GF-D8 (cell line): Measurements from ENCODE around the gene TCF7.

ENCODE experiments used
- DNase-seq: peaks from one replicate; lab custom pipeline; 2025; lab: John Stamatoyannopoulos, UW

Gene TCF7

GRCh38 chr5:134113363-134113889, 1.1 kb upstream of the TCF7 start:
- no peak for DNase-seq

GRCh38 chr5:134114886-134115805, 665 bp downstream of the TCF7 start:
- no peak for DNase-seq

DNA sequence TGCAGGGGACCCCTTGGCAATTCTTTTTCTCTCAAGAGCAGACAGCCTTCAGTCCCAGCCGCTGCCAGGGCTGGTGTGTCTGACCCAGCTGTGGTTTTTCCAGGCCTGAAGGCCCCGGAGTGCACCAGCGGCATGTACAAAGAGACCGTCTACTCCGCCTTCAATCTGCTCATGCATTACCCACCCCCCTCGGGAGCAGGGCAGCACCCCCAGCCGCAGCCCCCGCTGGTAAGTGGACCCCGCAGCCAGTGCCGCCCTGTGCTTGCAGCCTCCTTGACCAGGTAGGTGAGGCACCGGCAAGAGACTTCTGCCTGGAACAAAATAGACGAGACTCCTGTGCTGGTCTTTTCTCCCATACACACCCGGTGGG, 1.3 kb downstream of the TCF7 start:
- no peak for DNase-seq

DNA sequence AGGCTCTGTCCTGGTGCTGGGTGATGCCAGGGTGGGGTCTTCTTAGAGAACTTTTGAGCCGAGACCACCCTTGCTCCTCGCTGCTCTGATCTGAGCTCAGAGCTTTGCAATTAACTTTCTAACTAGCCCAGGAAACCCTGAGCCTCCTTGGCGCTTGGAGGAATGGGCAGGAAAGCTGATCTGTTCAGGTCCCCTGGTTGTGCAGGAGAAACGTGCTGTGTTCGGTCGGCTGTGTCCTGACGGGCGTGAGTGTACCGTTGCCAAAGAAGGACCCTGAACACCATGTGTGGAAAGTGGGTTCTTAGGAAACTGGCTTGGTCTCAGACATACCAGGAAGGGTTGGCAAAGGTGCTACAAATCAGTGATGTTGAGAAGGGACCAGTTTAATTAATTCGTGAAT, 1.8 kb downstream of the TCF7 start:
- DNase-seq: no peak

- DNase-seq: no peak
These were observed 2.6 kb downstream of the TCF7 start for GRCh38 chr5:134116789-134117761.

DNA sequence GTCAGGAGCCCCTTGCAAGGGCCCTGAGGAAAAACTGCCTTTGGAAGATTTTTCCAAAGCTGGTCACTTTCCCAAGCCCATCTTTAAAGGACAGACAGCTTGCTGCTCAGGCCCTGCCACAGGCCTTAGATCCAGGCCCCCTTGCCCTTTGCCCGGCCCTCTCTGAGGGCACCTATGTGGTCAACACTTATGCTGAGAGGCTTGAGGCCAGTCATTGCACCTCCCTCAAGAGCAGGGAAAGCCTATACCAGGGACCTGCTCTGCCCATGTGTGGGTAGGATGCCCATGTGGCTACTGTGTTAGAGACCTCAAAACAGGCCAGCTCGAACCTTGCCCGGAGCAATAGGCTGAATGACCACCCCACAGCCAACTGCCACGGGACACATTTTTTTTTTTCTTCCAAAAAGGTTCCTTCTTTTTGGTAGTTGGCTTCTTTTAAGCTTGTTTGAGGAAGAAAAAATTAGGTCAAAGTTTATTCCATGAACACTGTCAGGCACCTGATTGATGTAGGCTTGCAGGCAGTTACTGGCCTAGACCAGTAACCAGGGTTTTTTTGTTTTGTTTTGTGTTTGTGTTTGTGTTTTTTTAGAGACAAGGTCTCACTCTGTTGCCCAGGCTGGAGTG, 3.8 kb downstream of the TCF7 start:
- no peak for DNase-seq

GRCh38 chr5:134119720-134120119, 5.2 kb downstream of the TCF7 start:
- no peak for DNase-seq

- no peak for DNase-seq
These were observed 6.1 kb downstream of the TCF7 start for GRCh38 chr5:134120386-134121138.

- DNase-seq: no peak
These were observed 8.0 kb downstream of the TCF7 start for GRCh38 chr5:134122530-134122929.

DNA sequence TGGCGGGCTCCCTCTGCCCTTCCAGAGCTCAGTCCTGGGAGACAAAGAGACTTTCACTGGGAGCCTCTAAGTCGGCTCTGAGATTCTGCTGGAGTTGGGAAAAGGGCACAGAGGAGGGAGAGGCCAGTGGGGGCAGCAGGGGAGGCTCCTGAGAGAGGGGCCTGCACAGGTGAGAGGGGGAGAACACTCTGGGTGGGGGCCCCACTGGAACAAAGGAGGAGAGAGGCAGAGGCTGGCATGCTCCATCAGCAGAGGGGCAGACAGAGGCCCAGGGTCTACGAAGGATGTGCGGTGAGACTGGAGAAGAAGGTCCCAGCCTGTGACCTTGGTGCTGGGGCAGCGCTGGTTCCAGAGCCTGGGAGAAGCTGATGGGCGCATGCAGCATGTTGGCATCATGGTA, 8.9 kb downstream of the TCF7 start:
- DNase-seq: no peak

- DNase-seq: no peak
These were observed 10.0 kb downstream of the TCF7 start for GRCh38 chr5:134124289-134125038.

DNA sequence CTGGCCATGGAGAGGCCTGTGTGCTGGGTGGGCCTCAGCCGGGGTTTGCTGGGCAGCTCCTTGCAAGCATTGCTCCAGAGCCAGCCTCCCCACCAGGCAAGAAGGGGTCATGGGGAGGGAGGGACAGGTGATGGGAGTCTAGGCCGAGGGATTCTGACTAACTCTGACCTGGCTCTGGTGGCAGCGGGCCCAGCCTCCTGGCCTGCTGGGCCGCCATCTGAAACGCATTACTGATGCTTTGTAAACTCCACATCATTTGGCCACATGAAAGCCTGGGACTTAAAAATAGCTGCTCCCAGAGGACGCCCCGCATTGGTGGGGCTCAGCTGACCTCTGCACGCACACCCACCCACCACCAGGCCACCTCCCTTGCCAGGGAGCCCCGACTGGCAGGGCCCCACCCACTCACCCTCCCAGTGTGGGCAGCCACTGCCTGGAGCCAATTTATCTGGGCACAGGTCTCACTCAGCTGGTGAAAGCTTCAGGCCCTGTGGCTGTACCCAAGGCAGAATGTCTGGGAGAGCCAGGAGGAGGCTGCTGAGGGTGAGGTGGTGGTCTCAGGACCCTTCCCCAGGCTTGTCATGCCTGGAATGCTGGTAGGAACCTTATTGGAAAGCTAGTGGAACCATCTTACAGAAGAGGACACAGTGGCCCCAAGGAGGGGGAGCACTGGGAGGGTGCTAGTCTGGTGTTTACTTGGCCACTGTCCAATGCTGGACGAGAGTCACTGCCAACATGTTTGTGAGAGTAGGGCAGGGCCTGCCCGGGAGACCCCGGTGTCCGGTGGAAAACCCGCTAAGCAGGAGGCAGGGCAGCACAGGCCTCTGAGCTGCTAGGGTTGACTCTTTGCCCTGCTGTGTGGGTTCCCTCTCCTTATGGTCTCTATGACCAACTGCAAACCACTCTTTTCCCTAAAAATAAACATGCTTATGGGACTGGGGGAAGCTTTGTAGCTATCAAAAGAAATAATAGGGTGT, 10.8 kb downstream of the TCF7 start:
- DNase-seq: no peak

DNA sequence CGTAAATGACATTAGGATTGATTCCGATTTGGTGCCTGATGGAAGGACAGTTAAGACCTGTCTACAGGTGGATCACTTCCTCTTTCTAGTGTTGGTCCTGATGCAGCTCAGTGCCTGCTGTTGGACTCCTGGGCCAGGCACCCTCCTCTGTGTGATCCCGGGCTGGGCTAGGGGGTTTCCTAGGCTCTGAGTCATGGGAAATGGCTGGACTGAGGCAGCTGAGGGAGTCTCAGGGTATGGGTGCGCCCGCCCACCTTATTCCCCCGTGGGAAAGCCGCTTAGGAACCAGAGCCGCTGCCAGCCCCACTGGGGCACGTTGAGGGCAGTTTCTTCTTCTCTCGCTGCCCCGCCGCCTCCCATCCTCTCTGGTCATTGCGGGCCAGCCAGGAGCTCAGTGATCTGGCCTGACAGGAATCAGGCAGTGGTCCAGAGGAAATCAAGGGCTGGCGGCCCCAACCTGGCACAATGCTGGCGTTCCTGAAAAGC, 12.9 kb downstream of the TCF7 start:
- no peak for DNase-seq

DNA sequence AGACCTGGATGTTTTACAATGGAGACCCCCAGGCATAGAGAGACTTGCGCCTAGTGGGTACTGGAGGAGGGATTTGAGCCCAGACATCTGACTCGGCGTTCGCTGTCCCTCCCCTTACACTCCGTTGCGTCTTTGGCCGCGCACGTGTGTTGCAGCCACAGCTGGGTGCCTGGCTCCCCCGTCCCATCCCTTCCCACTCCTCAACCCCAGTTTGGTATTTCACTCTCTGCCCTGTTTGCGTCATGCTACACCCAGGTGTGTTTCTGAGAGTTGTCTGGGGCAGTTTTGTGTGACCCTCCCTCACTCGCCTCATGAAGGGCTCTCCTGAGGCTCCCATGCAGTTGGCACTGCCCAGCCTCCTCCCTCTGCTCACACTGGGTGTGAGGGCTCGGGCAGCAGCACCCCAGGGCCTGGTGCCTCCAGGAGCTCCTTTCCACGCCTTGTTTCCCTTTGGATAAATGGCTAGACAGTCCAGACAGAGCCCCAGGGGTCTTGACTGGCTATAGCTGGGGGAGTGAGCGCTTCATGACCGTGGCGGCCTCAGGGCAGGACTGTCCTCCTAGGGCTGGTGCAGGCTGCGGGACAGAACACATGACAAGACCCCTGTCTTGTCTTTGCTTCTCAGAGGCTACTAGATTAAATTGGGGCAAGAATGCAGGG, 13.6 kb downstream of the TCF7 start:
- DNase-seq: no peak

- no peak for DNase-seq
These were observed 14.1 kb downstream of the TCF7 start for GRCh38 chr5:134128648-134128995.

DNA sequence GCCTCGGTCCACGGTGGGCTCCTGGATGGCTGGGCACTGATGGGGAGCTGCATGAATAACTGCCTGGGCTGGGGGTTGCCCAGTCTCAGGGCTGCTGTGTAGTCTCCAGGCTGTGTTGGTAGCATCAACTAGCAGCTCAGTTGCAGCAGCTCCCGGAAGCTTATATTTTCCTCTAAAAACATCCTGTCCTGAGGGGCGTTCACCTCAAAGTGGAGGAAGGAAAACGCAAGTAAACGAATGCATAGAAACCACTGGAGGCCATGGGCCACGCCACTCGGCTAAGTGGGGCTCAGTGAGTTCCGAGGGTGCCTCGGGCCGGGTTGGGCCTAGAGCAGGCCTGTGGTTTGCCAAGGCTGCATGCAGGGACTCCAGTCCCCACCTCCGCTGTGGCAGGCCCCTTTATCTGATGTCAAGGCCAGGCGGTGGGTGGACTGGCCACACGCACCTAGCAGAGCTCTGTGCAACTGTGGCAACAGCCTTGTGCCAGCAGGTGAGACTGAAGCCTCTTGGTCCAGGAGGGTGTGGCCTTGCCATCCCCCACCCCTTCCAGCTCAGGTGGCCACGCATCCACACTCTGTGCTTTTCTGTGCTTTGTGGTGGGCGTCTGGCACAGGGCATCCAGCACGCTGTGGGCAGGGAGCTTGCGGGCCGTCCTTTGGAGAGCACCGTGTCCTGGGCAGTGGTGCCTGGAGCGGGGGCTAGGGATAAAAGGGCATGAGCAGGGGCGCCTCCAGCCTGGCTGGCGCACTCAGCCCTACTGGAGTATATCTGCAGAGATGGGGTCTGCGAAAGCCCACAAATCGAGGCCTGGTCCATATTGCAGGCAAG, 15.1 kb downstream of the TCF7 start:
- no peak for DNase-seq

- DNase-seq: no peak
These were observed 15.9 kb downstream of the TCF7 start for GRCh38 chr5:134130239-134130945.
